Measurements from ENCODE around the gene PDP2.
A peak's percentile ranks its signal among the peaks of the same experiment; 100 is the strongest.

The PDP2 gene

DNA sequence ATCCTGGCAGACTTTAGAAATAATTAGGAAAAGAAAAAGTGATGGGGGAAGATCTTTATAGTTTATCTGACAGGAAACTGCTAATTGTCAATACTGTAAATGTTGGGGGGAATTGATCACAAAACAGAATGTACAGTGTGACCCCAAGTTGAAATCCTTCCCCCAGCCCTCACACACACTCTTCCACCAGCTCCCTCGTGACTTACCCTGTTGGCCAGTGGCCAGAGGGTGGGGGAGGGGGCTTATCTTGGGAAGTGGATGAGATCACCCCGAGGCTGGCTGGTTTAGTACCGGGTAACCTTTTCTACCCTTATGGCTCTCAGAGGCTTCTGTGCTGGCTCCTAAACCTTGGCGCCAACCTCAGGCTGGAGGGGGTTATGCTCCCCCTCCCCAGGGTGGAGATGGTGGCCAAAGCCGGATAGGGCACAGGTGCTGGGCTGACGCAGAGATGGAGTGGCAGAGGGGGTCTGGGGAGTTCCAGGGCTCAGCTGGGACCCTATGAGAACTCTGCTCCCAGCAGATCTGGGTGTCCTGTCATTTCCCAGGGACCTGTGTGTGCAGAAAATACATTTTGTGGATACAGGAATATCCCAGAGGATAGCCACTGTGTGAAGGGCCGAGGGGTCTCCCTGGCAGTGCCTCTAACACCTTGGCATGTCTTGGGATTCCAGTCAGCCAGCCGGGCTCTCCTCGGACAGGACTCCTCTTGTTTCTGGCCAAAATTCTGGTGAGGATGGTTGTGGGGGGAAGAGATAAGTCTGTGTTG, 19.8 kb downstream of the PDP2 start:
- H3K36me3 ChIP-seq (ENCODE audit: control insufficient read depth in 4 of 4, insufficient read depth in 4 of 4, low read length in 3 of 4) = no peaks in the 10 kb centered on the region
- WGBS (ENCODE audit: insufficient coverage) = 53% methylated on average over 5 of the region's 9 CpGs
- no peaks in the 10 kb centered on the region for H3K9me3 ChIP-seq (ENCODE audit: control extremely low read depth in 1 of 5, control insufficient read depth in 4 of 5, insufficient read depth in 2 of 5, low read depth in 1 of 5, low read length in 4 of 5)
- POLR2A ChIA-PET = no interaction called here
- CTCF ChIA-PET = interaction anchor here (0.6 to 30.6 kb wide), 4 partner anchors 18 to 955 kb away, joined by 3 to 473 read pairs (median 3); partner anchors contain the start of genes CDH16 and RRAD
- no peaks in the 10 kb centered on the region for H3K27me3 ChIP-seq (replicated peaks in 2 of 5; ENCODE audit: control insufficient read depth in 4 of 5, insufficient read depth in 5 of 5, low read length in 4 of 5)
- H3K27ac ChIP-seq (ENCODE audit: insufficient read depth in 1 of 2, low read depth in 1 of 2, low read length in 2 of 2, poor library complexity in 1 of 2, severe bottlenecking in 2 of 2) = peak overlapping the region in 1 of 2 experiments; percentile 83
- DNase-seq = peak in 2 of 3 donors; percentile 61
- H3K4me1 ChIP-seq (ENCODE audit: control extremely low read depth in 1 of 4, control insufficient read depth in 4 of 4, insufficient read depth in 4 of 4, low read length in 3 of 4) = peaks cover 0 to 10% (median 2%) of the 10 kb centered on the region in 4 experiments
- no peak overlapping the region for H3K4me3 ChIP-seq (ENCODE audit: control insufficient read depth in 1 of 7, extremely low read depth in 1 of 7, insufficient read depth in 4 of 7, low read depth in 2 of 7, low read length in 6 of 7)

GRCh38 chr16:66900721-66901441, 20.6 kb downstream of the PDP2 start:
- DNase-seq = no peak
- Histone ChIP-seq H3K4me3 (ENCODE audit: control insufficient read depth in 1 of 7, extremely low read depth in 1 of 7, insufficient read depth in 4 of 7, low read depth in 2 of 7, low read length in 6 of 7) (no peak overlapping the region), H3K4me1 (ENCODE audit: control extremely low read depth in 1 of 4, control insufficient read depth in 4 of 4, insufficient read depth in 4 of 4, low read length in 3 of 4) (peaks cover 0 to 10% (median 2%) of the 10 kb centered on the region in 4 experiments), H3K27ac (ENCODE audit: insufficient read depth in 1 of 2, low read depth in 1 of 2, low read length in 2 of 2, poor library complexity in 1 of 2, severe bottlenecking in 2 of 2) (peak overlapping the region in 1 of 2 experiments; percentile 83), H3K36me3 (ENCODE audit: control insufficient read depth in 4 of 4, insufficient read depth in 4 of 4, low read length in 3 of 4) (no peaks in the 10 kb centered on the region), H3K9me3 (ENCODE audit: control extremely low read depth in 1 of 5, control insufficient read depth in 4 of 5, insufficient read depth in 2 of 5, low read depth in 1 of 5, low read length in 4 of 5) (no peaks in the 10 kb centered on the region), H3K27me3 (replicated peaks in 2 of 5; ENCODE audit: control insufficient read depth in 4 of 5, insufficient read depth in 5 of 5, low read length in 4 of 5) (no peaks in the 10 kb centered on the region)
- POLR2A ChIA-PET = no interaction called here
- CTCF ChIA-PET = interaction anchor here (0.6 to 30.6 kb wide), 3 partner anchors 18 to 955 kb away, joined by 3 to 473 read pairs (median 3); partner anchors contain the start of genes CDH16 and RRAD
- 91% methylated on average over 4 of the region's 7 CpGs for WGBS (ENCODE audit: insufficient coverage)

DNA sequence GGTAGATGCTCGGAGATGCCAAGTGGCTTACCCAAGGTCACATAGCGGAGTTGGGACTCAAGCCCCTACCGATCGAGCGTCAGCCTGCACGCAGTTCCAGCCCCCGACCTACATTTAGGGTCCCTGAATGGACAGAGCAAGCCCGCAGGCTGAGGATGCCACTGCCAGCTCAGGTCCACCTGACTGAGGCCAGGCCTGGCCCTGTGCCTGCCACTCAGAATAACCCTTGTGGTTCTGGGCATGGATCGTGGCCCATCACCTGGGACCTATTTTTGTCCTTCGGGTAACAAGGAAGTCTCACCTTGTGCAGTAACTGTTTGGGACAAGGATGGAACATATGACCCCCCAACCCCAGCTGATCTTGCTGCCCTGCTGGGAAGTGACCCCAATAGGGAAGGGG, 21.3 kb downstream of the PDP2 start:
- peaks cover 0 to 10% (median 2%) of the 10 kb centered on the region in 4 experiments for H3K4me1 ChIP-seq (ENCODE audit: control extremely low read depth in 1 of 4, control insufficient read depth in 4 of 4, insufficient read depth in 4 of 4, low read length in 3 of 4)
- POLR2A ChIA-PET = no interaction called here
- no peak overlapping the region for H3K27ac ChIP-seq (ENCODE audit: insufficient read depth in 1 of 2, low read depth in 1 of 2, low read length in 2 of 2, poor library complexity in 1 of 2, severe bottlenecking in 2 of 2)
- H3K27me3 ChIP-seq (replicated peaks in 2 of 5; ENCODE audit: control insufficient read depth in 4 of 5, insufficient read depth in 5 of 5, low read length in 4 of 5) = peaks cover 0 to 5% (median 0%) of the 10 kb centered on the region in 5 experiments
- CTCF ChIA-PET = interaction anchor here (1.1 to 30.6 kb wide), 3 partner anchors 9 to 55 kb away, joined by 3 to 473 read pairs (median 6); partner anchors contain the start of genes CDH16 and RRAD
- WGBS (ENCODE audit: insufficient coverage) = 98% methylated on average over 10 of the region's 10 CpGs
- no peaks in the 10 kb centered on the region for H3K9me3 ChIP-seq (ENCODE audit: control extremely low read depth in 1 of 5, control insufficient read depth in 4 of 5, insufficient read depth in 2 of 5, low read depth in 1 of 5, low read length in 4 of 5)
- no peak overlapping the region for H3K4me3 ChIP-seq (ENCODE audit: control insufficient read depth in 1 of 7, extremely low read depth in 1 of 7, insufficient read depth in 4 of 7, low read depth in 2 of 7, low read length in 6 of 7)
- H3K36me3 ChIP-seq (ENCODE audit: control insufficient read depth in 4 of 4, insufficient read depth in 4 of 4, low read length in 3 of 4) = no peaks in the 10 kb centered on the region
- no peak for DNase-seq

GRCh38 chr16:66902648-66903543, 22.6 kb downstream of the PDP2 start:
- POLR2A ChIA-PET = no interaction called here

GRCh38 chr16:66903544-66904427, 23.5 kb downstream of the PDP2 start:
- WGBS (ENCODE audit: insufficient coverage) = 96% methylated on average over 9 of the region's 11 CpGs
- peaks cover 0 to 10% (median 2%) of the 10 kb centered on the region in 4 experiments for H3K4me1 ChIP-seq (ENCODE audit: control extremely low read depth in 1 of 4, control insufficient read depth in 4 of 4, insufficient read depth in 4 of 4, low read length in 3 of 4)
- CTCF ChIA-PET = interaction anchor here (1.0 to 30.6 kb wide), 7 partner anchors 8 to 71 kb away, joined by 3 to 473 read pairs (median 4); partner anchors contain the start of genes CDH16, PDP2 and RRAD
- no peak overlapping the region for H3K4me3 ChIP-seq (ENCODE audit: control insufficient read depth in 1 of 7, extremely low read depth in 1 of 7, insufficient read depth in 4 of 7, low read depth in 2 of 7, low read length in 6 of 7)
- no peaks in the 10 kb centered on the region for H3K9me3 ChIP-seq (ENCODE audit: control extremely low read depth in 1 of 5, control insufficient read depth in 4 of 5, insufficient read depth in 2 of 5, low read depth in 1 of 5, low read length in 4 of 5)
- peaks cover 0 to 7% (median 0%) of the 10 kb centered on the region in 5 experiments for H3K27me3 ChIP-seq (replicated peaks in 2 of 5; ENCODE audit: control insufficient read depth in 4 of 5, insufficient read depth in 5 of 5, low read length in 4 of 5)
- no peak overlapping the region for H3K27ac ChIP-seq (ENCODE audit: insufficient read depth in 1 of 2, low read depth in 1 of 2, low read length in 2 of 2, poor library complexity in 1 of 2, severe bottlenecking in 2 of 2)
- no peak for DNase-seq
- POLR2A ChIA-PET = no interaction called here
- H3K36me3 ChIP-seq (ENCODE audit: control insufficient read depth in 4 of 4, insufficient read depth in 4 of 4, low read length in 3 of 4) = no peaks in the 10 kb centered on the region

More at GRCh38 chr16:66902648-66903543, 22.6 kb downstream of the PDP2 start:
- Histone ChIP-seq H3K36me3 (ENCODE audit: control insufficient read depth in 4 of 4, insufficient read depth in 4 of 4, low read length in 3 of 4) (no peaks in the 10 kb centered on the region), H3K4me1 (ENCODE audit: control extremely low read depth in 1 of 4, control insufficient read depth in 4 of 4, insufficient read depth in 4 of 4, low read length in 3 of 4) (peaks cover 0 to 10% (median 2%) of the 10 kb centered on the region in 4 experiments), H3K27me3 (replicated peaks in 2 of 5; ENCODE audit: control insufficient read depth in 4 of 5, insufficient read depth in 5 of 5, low read length in 4 of 5) (peaks cover 0 to 5% (median 0%) of the 10 kb centered on the region in 5 experiments), H3K9me3 (ENCODE audit: control extremely low read depth in 1 of 5, control insufficient read depth in 4 of 5, insufficient read depth in 2 of 5, low read depth in 1 of 5, low read length in 4 of 5) (no peaks in the 10 kb centered on the region), H3K4me3 (ENCODE audit: control insufficient read depth in 1 of 7, extremely low read depth in 1 of 7, insufficient read depth in 4 of 7, low read depth in 2 of 7, low read length in 6 of 7) (no peak overlapping the region), H3K27ac (ENCODE audit: insufficient read depth in 1 of 2, low read depth in 1 of 2, low read length in 2 of 2, poor library complexity in 1 of 2, severe bottlenecking in 2 of 2) (no peak overlapping the region)
- WGBS (ENCODE audit: insufficient coverage) = 70% methylated on average over 4 of the region's 14 CpGs
- CTCF ChIA-PET = interaction anchor here (1.3 to 30.6 kb wide), 5 partner anchors 7 to 29 kb away, joined by 3 to 473 read pairs (median 6); partner anchors contain the start of genes CDH16, PDP2 and RRAD
- DNase-seq = no peak

DNA sequence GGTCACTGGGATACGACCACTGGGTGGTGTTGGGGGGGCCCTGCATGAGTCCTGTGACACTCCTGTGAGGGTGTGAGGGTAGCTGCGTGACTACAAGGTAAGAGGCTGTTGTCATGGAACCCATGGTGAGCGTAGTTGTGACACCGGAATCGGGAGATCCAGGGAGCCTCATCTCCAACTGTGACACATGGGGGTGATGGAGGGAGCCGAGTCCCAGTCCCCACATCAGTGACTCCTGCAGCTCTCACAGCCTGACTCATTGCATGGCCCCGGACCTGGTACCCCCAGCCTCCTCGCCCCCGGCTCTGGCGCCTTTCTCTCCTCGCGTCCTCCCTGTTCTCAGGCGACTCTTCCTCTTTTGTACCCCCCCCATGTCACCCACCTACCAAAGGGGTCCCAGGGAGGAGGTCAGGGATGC, 24.1 kb downstream of the PDP2 start:
- no peak for DNase-seq
- Histone ChIP-seq H3K36me3 (ENCODE audit: control insufficient read depth in 4 of 4, insufficient read depth in 4 of 4, low read length in 3 of 4) (no peaks in the 10 kb centered on the region), H3K27ac (ENCODE audit: insufficient read depth in 1 of 2, low read depth in 1 of 2, low read length in 2 of 2, poor library complexity in 1 of 2, severe bottlenecking in 2 of 2) (no peak overlapping the region), H3K9me3 (ENCODE audit: control extremely low read depth in 1 of 5, control insufficient read depth in 4 of 5, insufficient read depth in 2 of 5, low read depth in 1 of 5, low read length in 4 of 5) (no peaks in the 10 kb centered on the region), H3K4me3 (ENCODE audit: control insufficient read depth in 1 of 7, extremely low read depth in 1 of 7, insufficient read depth in 4 of 7, low read depth in 2 of 7, low read length in 6 of 7) (no peak overlapping the region), H3K4me1 (ENCODE audit: control extremely low read depth in 1 of 4, control insufficient read depth in 4 of 4, insufficient read depth in 4 of 4, low read length in 3 of 4) (peaks cover 0 to 9% (median 2%) of the 10 kb centered on the region in 4 experiments), H3K27me3 (replicated peaks in 2 of 5; ENCODE audit: control insufficient read depth in 4 of 5, insufficient read depth in 5 of 5, low read length in 4 of 5) (peaks cover 0 to 7% (median 0%) of the 10 kb centered on the region in 5 experiments)
- ChIA-PET POLR2A (no interaction called here), CTCF (interaction anchor here (1.0 to 30.6 kb wide), 5 partner anchors 9 to 71 kb away, joined by 3 to 473 read pairs (median 5); partner anchors contain the start of genes CDH16 and RRAD)
- 100% methylated on average over 4 of the region's 13 CpGs for WGBS (ENCODE audit: insufficient coverage)

Data from common myeloid progenitor, CD34-positive (primary cell).